ENCODE results near the gene NEGR1.

NEGR1 gene

DNA sequence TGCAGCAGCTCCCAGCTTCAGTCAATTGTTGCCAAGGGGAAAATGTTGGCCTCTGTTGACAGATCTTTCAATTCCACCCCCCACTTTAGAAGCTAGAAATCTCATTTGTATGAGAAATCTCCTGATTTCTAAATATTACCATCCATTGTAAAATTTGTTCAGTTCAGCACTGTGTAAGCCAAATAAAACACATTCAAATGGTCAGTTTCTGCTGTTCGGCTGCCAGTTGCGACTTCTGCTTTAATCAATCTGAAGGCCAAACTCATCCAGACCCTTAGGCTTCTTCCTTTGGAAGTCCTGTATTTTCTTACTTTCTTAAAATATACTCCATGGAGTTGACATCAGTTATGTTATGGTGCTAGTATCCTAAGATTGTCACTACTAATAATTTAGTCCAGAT is 920.3 kb downstream of the NEGR1 start:
- DNase-seq (ENCODE audit: extremely low read depth, insufficient read length), result no peak
- Histone ChIP-seq H3K4me3 (replicated peaks; ENCODE audit: low read depth, low read length) (no peak overlapping the region), H3K36me3 (ENCODE audit: control insufficient read depth, insufficient read depth, low read length) (no peaks in the 10 kb centered on the region), H3K27me3 (replicated peaks; ENCODE audit: control insufficient read depth, insufficient read depth, low read length) (no peaks in the 10 kb centered on the region)
- TF ChIP-seq, protein P1, sequence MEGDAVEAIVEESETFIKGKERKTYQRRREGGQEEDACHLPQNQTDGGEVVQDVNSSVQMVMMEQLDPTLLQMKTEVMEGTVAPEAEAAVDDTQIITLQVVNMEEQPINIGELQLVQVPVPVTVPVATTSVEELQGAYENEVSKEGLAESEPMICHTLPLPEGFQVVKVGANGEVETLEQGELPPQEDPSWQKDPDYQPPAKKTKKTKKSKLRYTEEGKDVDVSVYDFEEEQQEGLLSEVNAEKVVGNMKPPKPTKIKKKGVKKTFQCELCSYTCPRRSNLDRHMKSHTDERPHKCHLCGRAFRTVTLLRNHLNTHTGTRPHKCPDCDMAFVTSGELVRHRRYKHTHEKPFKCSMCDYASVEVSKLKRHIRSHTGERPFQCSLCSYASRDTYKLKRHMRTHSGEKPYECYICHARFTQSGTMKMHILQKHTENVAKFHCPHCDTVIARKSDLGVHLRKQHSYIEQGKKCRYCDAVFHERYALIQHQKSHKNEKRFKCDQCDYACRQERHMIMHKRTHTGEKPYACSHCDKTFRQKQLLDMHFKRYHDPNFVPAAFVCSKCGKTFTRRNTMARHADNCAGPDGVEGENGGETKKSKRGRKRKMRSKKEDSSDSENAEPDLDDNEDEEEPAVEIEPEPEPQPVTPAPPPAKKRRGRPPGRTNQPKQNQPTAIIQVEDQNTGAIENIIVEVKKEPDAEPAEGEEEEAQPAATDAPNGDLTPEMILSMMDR (IDR thresholded peaks at IDR 0.05; ENCODE audit: insufficient read depth, low read length, poor library complexity, severe bottlenecking), result no peak

DNA sequence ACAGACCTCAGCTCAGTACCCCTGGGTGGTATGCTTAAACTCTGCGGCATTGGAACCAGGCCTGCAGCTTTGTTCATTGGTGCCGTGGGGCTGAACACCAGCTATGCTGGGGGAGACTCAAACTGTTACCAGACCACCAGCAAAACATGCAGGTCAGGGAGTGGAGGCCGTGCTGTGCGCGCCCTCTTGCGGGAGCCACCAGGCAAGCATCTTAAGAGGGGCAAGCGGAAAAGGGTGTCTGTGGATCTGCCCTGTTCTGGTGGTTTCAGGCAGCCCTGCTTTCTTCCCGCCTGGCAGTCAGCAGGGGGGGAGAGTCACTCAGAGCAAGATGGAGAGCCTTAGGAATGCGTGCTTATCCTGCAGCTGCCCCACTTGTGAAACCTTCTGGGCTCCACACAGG is 924.6 kb downstream of the NEGR1 start:
- H3K27me3 ChIP-seq (replicated peaks; ENCODE audit: control insufficient read depth, insufficient read depth, low read length), result no peaks in the 10 kb centered on the region
- TF ChIP-seq, protein P1 (IDR thresholded peaks at IDR 0.05; ENCODE audit: insufficient read depth, low read length, poor library complexity, severe bottlenecking), result no peak
- H3K36me3 ChIP-seq (ENCODE audit: control insufficient read depth, insufficient read depth, low read length), result no peaks in the 10 kb centered on the region
- no peak for DNase-seq (ENCODE audit: extremely low read depth, insufficient read length)
- no peak overlapping the region for H3K4me3 ChIP-seq (replicated peaks; ENCODE audit: low read depth, low read length)

- H3K27me3 ChIP-seq (replicated peaks; ENCODE audit: control insufficient read depth, insufficient read depth, low read length), result no peaks in the 10 kb centered on the region
- TF ChIP-seq, protein P1 (IDR thresholded peaks at IDR 0.05; ENCODE audit: insufficient read depth, low read length, poor library complexity, severe bottlenecking), result no peak
- H3K36me3 ChIP-seq (ENCODE audit: control insufficient read depth, insufficient read depth, low read length), result no peaks in the 10 kb centered on the region
- H3K4me3 ChIP-seq (replicated peaks; ENCODE audit: low read depth, low read length), result no peak overlapping the region
- no peak for DNase-seq (ENCODE audit: extremely low read depth, insufficient read length)
Measured at GRCh38 chr1:71351438-71351837, 930.9 kb downstream of the NEGR1 start.

DNA sequence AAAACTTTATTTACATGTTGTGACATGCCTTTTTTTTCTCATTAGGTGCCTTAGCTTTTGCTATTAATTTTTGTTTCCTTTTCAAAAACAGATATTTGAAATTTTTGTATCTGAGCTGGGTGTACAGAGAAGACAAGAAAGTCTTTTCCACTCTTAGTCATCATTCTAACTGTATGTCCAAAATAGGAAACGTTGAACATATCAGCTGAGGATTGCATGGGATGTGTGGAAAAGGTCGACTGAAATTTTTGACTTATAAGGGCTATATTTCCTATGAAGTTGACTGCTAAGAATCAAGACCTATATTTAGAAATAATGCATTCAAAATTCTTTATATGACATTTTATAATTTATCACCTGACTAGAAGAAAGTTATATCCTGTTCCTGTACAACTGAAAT is 931.5 kb downstream of the NEGR1 start:
- no peak for DNase-seq (ENCODE audit: extremely low read depth, insufficient read length)
- Histone ChIP-seq H3K36me3 (ENCODE audit: control insufficient read depth, insufficient read depth, low read length) (no peaks in the 10 kb centered on the region), H3K27me3 (replicated peaks; ENCODE audit: control insufficient read depth, insufficient read depth, low read length) (no peaks in the 10 kb centered on the region), H3K4me3 (replicated peaks; ENCODE audit: low read depth, low read length) (no peak overlapping the region)
- TF ChIP-seq, protein P1 (IDR thresholded peaks at IDR 0.05; ENCODE audit: insufficient read depth, low read length, poor library complexity, severe bottlenecking), result no peak

DNA sequence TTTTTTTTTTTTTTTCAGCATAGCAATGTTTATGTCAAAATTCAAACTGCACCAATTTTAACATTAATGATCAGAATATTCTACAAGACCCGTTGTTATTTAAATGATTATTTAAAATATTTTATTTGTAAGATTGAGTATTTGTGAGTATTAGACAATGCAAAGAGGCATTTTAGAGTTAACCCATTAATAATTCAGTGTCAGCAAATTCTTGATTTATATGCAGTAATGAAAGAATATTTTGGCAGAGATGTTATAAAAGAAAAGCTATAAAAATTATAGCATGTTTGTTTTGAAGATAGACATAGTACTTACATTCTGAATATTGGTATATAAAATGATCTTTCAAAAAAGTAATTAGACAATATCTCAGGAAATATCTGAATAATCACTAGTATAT is 932.0 kb downstream of the NEGR1 start:
- Histone ChIP-seq H3K36me3 (ENCODE audit: control insufficient read depth, insufficient read depth, low read length) (no peaks in the 10 kb centered on the region), H3K4me3 (replicated peaks; ENCODE audit: low read depth, low read length) (no peak overlapping the region), H3K27me3 (replicated peaks; ENCODE audit: control insufficient read depth, insufficient read depth, low read length) (no peaks in the 10 kb centered on the region)
- DNase-seq (ENCODE audit: extremely low read depth, insufficient read length), result no peak
- TF ChIP-seq, protein P1 (IDR thresholded peaks at IDR 0.05; ENCODE audit: insufficient read depth, low read length, poor library complexity, severe bottlenecking), result no peak
